ENCODE measurements around the gene SMYD4. TPM values are rescaled to one million over a fixed set of nuclear protein-coding genes. Genes with fewer than 3 reads are reported as not detected.

Gene SMYD4
- total RNA-seq, 1 donor from 2014 or later: 22.5 TPM

GRCh38 chr17:1755827-1756262 is 73.9 kb downstream of the SMYD4 start:
- H3K4me3 Mint-ChIP-seq: peak overlapping the region; percentile 60
- no peaks in the 10 kb centered on the region for H3K36me3 Mint-ChIP-seq
- H3K4me1 Mint-ChIP-seq (ENCODE audit: unreplicated experiment): peaks cover 10% of the 10 kb centered on the region
- DNase-seq (ENCODE audit: extremely low spot score, unreplicated experiment): no peak
- no peak overlapping the region for H3K27ac Mint-ChIP-seq
- no peak for TF ChIP-seq CTCF (conservative IDR thresholded peaks at IDR 0.05)
- H3K9me3 Mint-ChIP-seq: no peaks in the 10 kb centered on the region
- no peaks in the 10 kb centered on the region for H3K27me3 Mint-ChIP-seq

GRCh38 chr17:1755252-1755826 is 74.4 kb downstream of the SMYD4 start:
- no peak for DNase-seq (ENCODE audit: extremely low spot score, unreplicated experiment)
- Mint-ChIP-seq H3K27ac (no peak overlapping the region), H3K27me3 (no peaks in the 10 kb centered on the region), H3K4me1 (ENCODE audit: unreplicated experiment) (peaks cover 10% of the 10 kb centered on the region), H3K36me3 (no peaks in the 10 kb centered on the region), H3K9me3 (no peaks in the 10 kb centered on the region), H3K4me3 (no peak overlapping the region)
- TF ChIP-seq CTCF (conservative IDR thresholded peaks at IDR 0.05): no peak

- H3K4me3 Mint-ChIP-seq: no peak overlapping the region
- H3K27ac Mint-ChIP-seq: no peak overlapping the region
- no peaks in the 10 kb centered on the region for H3K36me3 Mint-ChIP-seq
- no peak for DNase-seq (ENCODE audit: extremely low spot score, unreplicated experiment)
- TF ChIP-seq CTCF (conservative IDR thresholded peaks at IDR 0.05): no peak
- H3K27me3 Mint-ChIP-seq: no peaks in the 10 kb centered on the region
- H3K4me1 Mint-ChIP-seq (ENCODE audit: unreplicated experiment): peaks cover 10% of the 10 kb centered on the region
- H3K9me3 Mint-ChIP-seq: no peaks in the 10 kb centered on the region
Measured at GRCh38 chr17:1754430-1755112, 75.1 kb downstream of the SMYD4 start.

- Mint-ChIP-seq H3K9me3 (no peaks in the 10 kb centered on the region), H3K4me3 (no peak overlapping the region), H3K4me1 (ENCODE audit: unreplicated experiment) (peaks cover 10% of the 10 kb centered on the region), H3K27ac (no peak overlapping the region), H3K36me3 (no peaks in the 10 kb centered on the region), H3K27me3 (no peaks in the 10 kb centered on the region)
- no peak for DNase-seq (ENCODE audit: extremely low spot score, unreplicated experiment)
- no peak for TF ChIP-seq CTCF (conservative IDR thresholded peaks at IDR 0.05)
Measured at GRCh38 chr17:1753767-1754429, 75.8 kb downstream of the SMYD4 start.

- no peak for DNase-seq (ENCODE audit: extremely low spot score, unreplicated experiment)
- Mint-ChIP-seq H3K4me3 (no peak overlapping the region), H3K27ac (no peak overlapping the region), H3K4me1 (ENCODE audit: unreplicated experiment) (peaks cover 10% of the 10 kb centered on the region), H3K36me3 (no peaks in the 10 kb centered on the region), H3K27me3 (no peaks in the 10 kb centered on the region), H3K9me3 (no peaks in the 10 kb centered on the region)
- no peak for TF ChIP-seq CTCF (conservative IDR thresholded peaks at IDR 0.05)
Measured at GRCh38 chr17:1752425-1753262, 77.1 kb downstream of the SMYD4 start.
